H1 (cell line): ENCODE results near the gene MCUB.

ENCODE experiments used
- CHD1 ChIP-seq: IDR thresholded peaks from 2 replicates; pipeline ENCODE4 v1.6.1; 2012; ENCODE audit warnings: low read depth, low read length, improper control_type of control experiment
- CHD2 ChIP-seq: IDR thresholded peaks from 2 replicates; pipeline ENCODE4 v1.6.1; 2012; ENCODE audit warnings: low read length, improper control_type of control experiment
- CTCF ChIP-seq, 3 experiments: IDR thresholded peaks; 1 replicate in 2 of 3; 2 replicates in 1 of 3; pipeline versions ENCODE4 v1.5.1 to v1.6.1; 2011; ENCODE audit warnings: low read length in 3 of 3, mild to moderate bottlenecking in 3 of 3, inconsistent platforms in 2 of 3, low read depth in 1 of 3, moderate library complexity in 1 of 3; ENCODE audit not compliant: insufficient read depth in 1 of 3; ENCODE audit errors: control extremely low read depth in 1 of 3
- EP300 ChIP-seq, 2 experiments: IDR thresholded peaks; 1 replicate in 1 of 2; 2 replicates in 1 of 2; pipeline ENCODE4 v1.6.1; 2011 to 2012; ENCODE audit warnings: low read depth in 2 of 2, low read length in 2 of 2, mild to moderate bottlenecking in 2 of 2, borderline replicate concordance in 1 of 2, inconsistent platforms in 1 of 2, moderate library complexity in 1 of 2
- JUND ChIP-seq: IDR thresholded peaks from 2 replicates; pipeline ENCODE4 v1.6.1; 2011; ENCODE audit warnings: mild to moderate bottlenecking, improper control_type of control experiment, low read length
- MAFK ChIP-seq: IDR thresholded peaks from 2 replicates; pipeline ENCODE4 v1.6.1; 2012; ENCODE audit warnings: low read depth, mild to moderate bottlenecking, improper control_type of control experiment, low read length
- POLR2A ChIP-seq, 2 experiments: IDR thresholded peaks; 1 replicate in 1 of 2; 2 replicates in 1 of 2; pipeline ENCODE4 v1.6.1; 2011; ENCODE audit warnings: low read depth in 2 of 2, low read length in 2 of 2, mild to moderate bottlenecking in 2 of 2; ENCODE audit errors: control extremely low read depth in 1 of 2
- RAD21 ChIP-seq, 2 experiments: IDR thresholded peaks in 1 of 2; conservative IDR thresholded peaks in 1 of 2; 2 replicates each; pipeline ENCODE4 v1.6.1; 2011; ENCODE audit warnings: low read depth in 2 of 2, low read length in 2 of 2, improper control_type of control experiment in 1 of 2, inconsistent platforms in 1 of 2, mild to moderate bottlenecking in 1 of 2, moderate library complexity in 1 of 2
- RFX5 ChIP-seq: IDR thresholded peaks from 2 replicates; pipeline ENCODE4 v1.6.1; 2011; ENCODE audit warnings: low read depth, low read length, improper control_type of control experiment, borderline replicate concordance
- SP1 ChIP-seq: IDR thresholded peaks from 2 replicates; pipeline ENCODE4 v1.6.1; 2011; ENCODE audit warnings: low read depth, low read length
- SUZ12 ChIP-seq: fragments of 200-600 bp; sonication (generic); IDR thresholded peaks from 2 replicates; pipeline ENCODE4 v1.6.1; 2012; ENCODE audit warnings: mild to moderate bottlenecking, inconsistent platforms, low read length, moderate library complexity, mixed read lengths
- TAF7 ChIP-seq: optimal IDR thresholded peaks from 2 replicates; pipeline ENCODE3; 2011; ENCODE audit warnings: low read depth, mild to moderate bottlenecking, inconsistent platforms, low read length, moderate library complexity, borderline replicate concordance
- TF ChIP-seq, protein P1 (sequence below): IDR thresholded peaks from 2 replicates; pipeline ENCODE4 v1.6.1; 2012; ENCODE audit warnings: inconsistent platforms
- TF ChIP-seq, protein P2 (sequence below): IDR thresholded peaks from 2 replicates; pipeline ENCODE4 v1.6.1; 2011; ENCODE audit warnings: low read length, improper control_type of control experiment

DNA sequence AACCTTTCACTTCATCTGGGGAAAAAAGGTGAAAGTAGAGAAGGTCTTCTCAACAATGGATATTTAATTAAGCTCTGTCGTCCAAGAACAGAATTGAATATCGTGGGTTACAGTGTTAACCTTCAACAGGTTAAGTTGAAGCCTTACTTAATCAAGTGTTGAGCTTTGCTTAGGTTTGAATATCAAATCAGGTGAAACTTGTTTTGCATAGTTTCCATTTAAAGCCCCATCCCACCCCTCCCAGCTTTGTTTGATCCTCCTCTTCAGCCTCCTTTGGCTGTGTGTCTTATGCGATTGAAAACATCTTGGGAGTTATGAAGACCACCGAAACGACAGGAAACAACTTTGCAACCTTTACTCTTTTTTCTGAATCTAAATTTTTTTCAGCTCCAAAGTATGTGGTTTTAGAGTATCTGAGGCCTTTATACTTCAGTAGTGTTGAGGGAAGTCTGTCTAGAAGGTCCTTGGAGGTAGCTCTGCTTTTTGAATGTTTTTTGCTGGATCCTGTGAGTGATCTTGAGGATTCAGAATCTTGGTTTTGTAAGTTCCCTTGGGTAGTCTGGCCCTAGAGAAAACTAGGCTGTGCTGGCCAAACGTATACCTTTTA lies 39.1 kb downstream of the MCUB start:
- TF ChIP-seq CTCF (IDR thresholded peaks at IDR 0.05; ENCODE audit: control extremely low read depth in 1 of 3, insufficient read depth in 1 of 3, low read depth in 1 of 3, low read length in 3 of 3) (no peak), RAD21 (IDR thresholded peaks at IDR 0.05 in 1 of 2, conservative IDR thresholded peaks at IDR 0.05 in 1 of 2; ENCODE audit: low read depth in 2 of 2, low read length in 2 of 2) (no peak), RFX5 (no peak), CHD2 (no peak), MAFK (no peak), TAF7 (no peak), EP300 (IDR thresholded peaks at IDR 0.05; ENCODE audit: borderline replicate concordance in 1 of 2, low read depth in 2 of 2, low read length in 2 of 2) (no peak), CHD1 (no peak), SUZ12 (no peak), JUND (no peak), SP1 (no peak), POLR2A (IDR thresholded peaks at IDR 0.05; ENCODE audit: control extremely low read depth in 1 of 2, low read depth in 2 of 2, low read length in 2 of 2) (no peak)
- TF ChIP-seq, protein P1, sequence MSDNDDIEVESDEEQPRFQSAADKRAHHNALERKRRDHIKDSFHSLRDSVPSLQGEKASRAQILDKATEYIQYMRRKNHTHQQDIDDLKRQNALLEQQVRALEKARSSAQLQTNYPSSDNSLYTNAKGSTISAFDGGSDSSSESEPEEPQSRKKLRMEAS = no peak
- TF ChIP-seq, protein P2, sequence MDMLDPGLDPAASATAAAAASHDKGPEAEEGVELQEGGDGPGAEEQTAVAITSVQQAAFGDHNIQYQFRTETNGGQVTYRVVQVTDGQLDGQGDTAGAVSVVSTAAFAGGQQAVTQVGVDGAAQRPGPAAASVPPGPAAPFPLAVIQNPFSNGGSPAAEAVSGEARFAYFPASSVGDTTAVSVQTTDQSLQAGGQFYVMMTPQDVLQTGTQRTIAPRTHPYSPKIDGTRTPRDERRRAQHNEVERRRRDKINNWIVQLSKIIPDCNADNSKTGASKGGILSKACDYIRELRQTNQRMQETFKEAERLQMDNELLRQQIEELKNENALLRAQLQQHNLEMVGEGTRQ = no peak
